ENCODE measurements around the gene CCT7.

CCT7 gene

GRCh38 chr2:73292316-73292905, 58.3 kb downstream of the CCT7 start:
- in situ Hi-C loops (cut with MboI; ENCODE audit: low sequenced_read_pairs): no loop called here

GRCh38 chr2:73292906-73293533, 58.9 kb downstream of the CCT7 start:
- in situ Hi-C loops (cut with MboI; ENCODE audit: low sequenced_read_pairs): no loop called here

- in situ Hi-C loops (cut with MboI; ENCODE audit: low sequenced_read_pairs): no loop called here
Observed at GRCh38 chr2:73293534-73294171, 59.5 kb downstream of the CCT7 start, which contains the start of gene EGR4. Gene EGR4, minus strand, starts transcription at chr2:73293548. Its CDS starts 231 bp downstream, at chr2:73293317.

GRCh38 chr2:73294239-73294638, 60.1 kb downstream of the CCT7 start:
- in situ Hi-C loops (cut with MboI; ENCODE audit: low sequenced_read_pairs): no loop called here

GRCh38 chr2:73295751-73296400, 61.8 kb downstream of the CCT7 start:
- in situ Hi-C loops (cut with MboI; ENCODE audit: low sequenced_read_pairs): no loop called here

GRCh38 chr2:73297151-73297559, 63.0 kb downstream of the CCT7 start:
- in situ Hi-C loops (cut with MboI; ENCODE audit: low sequenced_read_pairs): no loop called here

GRCh38 chr2:73297586-73297985, 63.5 kb downstream of the CCT7 start:
- in situ Hi-C loops (cut with MboI; ENCODE audit: low sequenced_read_pairs): no loop called here

- in situ Hi-C loops (cut with MboI; ENCODE audit: low sequenced_read_pairs): no loop called here
Observed at GRCh38 chr2:73300926-73301325, 66.8 kb downstream of the CCT7 start.

GRCh38 chr2:73301636-73302035, 67.5 kb downstream of the CCT7 start:
- in situ Hi-C loops (cut with MboI; ENCODE audit: low sequenced_read_pairs): no loop called here

Data from hTERT RPE-1 (cell line).